DOHH2 (cell line): ENCODE results near the gene UGCG.

Experiments used
- H3F3A ChIP-seq: fragments of 200-600 bp; sonication (generic), shearing (Covaris generic); 2 replicates; pipeline ENCODE4 v1.6.0; 2016; ENCODE audit warnings: antibody characterized with exemption, mild to moderate bottlenecking; ENCODE audit not compliant: control insufficient read depth, insufficient read depth
- H3K27ac ChIP-seq: fragments of 200-600 bp; sonication (generic); 2 replicates; pipeline ENCODE4 v1.5.1; 2014; ENCODE audit warnings: low read depth, mild to moderate bottlenecking, low read length, moderate library complexity
- H3K27me3 ChIP-seq: fragments of 200-600 bp; sonication (generic); 2 replicates; pipeline ENCODE4 v1.6.1; 2014; ENCODE audit warnings: mild to moderate bottlenecking, low read length, mixed read lengths; ENCODE audit not compliant: control insufficient read depth
- H3K36me3 ChIP-seq: fragments of 200-600 bp; sonication (generic); 2 replicates; pipeline ENCODE4 v1.6.1; 2014; ENCODE audit warnings: mild to moderate bottlenecking, low read length, moderate library complexity, mixed read lengths; ENCODE audit not compliant: control insufficient read depth
- H3K4me1 ChIP-seq: fragments of 200-600 bp; sonication (generic); 2 replicates; pipeline ENCODE4 v1.6.1; 2014; ENCODE audit warnings: mild to moderate bottlenecking, low read length, mixed read lengths; ENCODE audit not compliant: control insufficient read depth
- H3K4me2 ChIP-seq: fragments of 200-600 bp; sonication (generic); 2 replicates; pipeline ENCODE4 v1.6.0; 2014; ENCODE audit warnings: mild to moderate bottlenecking, low read length, moderate library complexity
- H3K4me3 ChIP-seq: fragments of 200-600 bp; sonication (generic); 2 replicates; pipeline ENCODE4 v1.5.1; 2014; ENCODE audit warnings: mild to moderate bottlenecking, low read length, mixed read lengths
- H3K79me2 ChIP-seq: fragments of 200-600 bp; sonication (generic); 2 replicates; pipeline ENCODE4 v1.6.1; 2014; ENCODE audit warnings: mild to moderate bottlenecking, low read length, mixed read lengths; ENCODE audit not compliant: control insufficient read depth
- H3K9me2 ChIP-seq: fragments of 200-600 bp; sonication (generic); replicated peaks from 2 replicates; pipeline ENCODE4 v1.6.1; 2014; ENCODE audit warnings: mild to moderate bottlenecking, low read length, mixed read lengths; ENCODE audit not compliant: control insufficient read depth
- H3K9me3 ChIP-seq: fragments of 200-600 bp; sonication (generic); 2 replicates; pipeline ENCODE4 v1.6.1; 2014; ENCODE audit warnings: antibody characterized with exemption, low read length, mixed read lengths; ENCODE audit not compliant: control insufficient read depth, insufficient read depth
- H4K20me1 ChIP-seq: fragments of 200-600 bp; sonication (generic); 2 replicates; pipeline ENCODE4 v1.6.0; 2014; ENCODE audit warnings: low read depth, mild to moderate bottlenecking, antibody characterized with exemption, low read length, moderate library complexity; ENCODE audit not compliant: control insufficient read depth, insufficient read depth
- EZH2phosphoT487 ChIP-seq: fragments of 200-600 bp; sonication (generic); IDR thresholded peaks from 2 replicates; pipeline ENCODE4 v1.6.1; 2017; ENCODE audit warnings: borderline replicate concordance, mild to moderate bottlenecking, antibody characterized with exemption, low read length, moderate library complexity, mixed read lengths
- TF ChIP-seq, protein P1 (sequence below): fragments of 200-600 bp; sonication (generic); IDR thresholded peaks from one replicate; pipeline ENCODE4 v1.5.1; 2014; ENCODE audit warnings: antibody characterized with exemption, mild to moderate bottlenecking, low read depth, low read length; ENCODE audit not compliant: poor library complexity, severe bottlenecking

Gene UGCG

DNA sequence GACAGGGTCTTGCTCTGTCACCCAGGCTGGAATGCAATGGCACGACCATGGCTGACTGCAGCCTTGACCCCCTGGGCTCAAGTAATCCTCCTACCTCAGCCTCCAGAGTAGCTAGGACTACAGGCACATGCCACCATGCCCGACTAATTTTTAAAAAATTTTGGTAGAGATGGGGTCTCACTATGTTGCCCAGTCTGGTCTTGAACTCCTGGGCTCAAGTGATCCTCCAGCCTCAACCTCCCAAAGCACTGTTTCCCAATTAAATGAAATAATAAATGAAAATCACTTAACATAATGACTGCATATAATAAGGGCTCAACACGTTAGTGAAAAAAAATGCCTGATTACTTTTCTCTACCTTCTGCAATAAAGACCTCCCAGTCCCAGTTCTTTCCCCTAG lies 71.0 kb downstream of the UGCG start:
- Histone ChIP-seq H4K20me1 (no peaks in the 10 kb centered on the region), H3K4me2 (no peak overlapping the region), H3K79me2 (no peaks in the 10 kb centered on the region), H3K27me3 (no peaks in the 10 kb centered on the region), H3K4me3 (no peak overlapping the region), H3K4me1 (no peaks in the 10 kb centered on the region), H3K9me2 (no peaks in the 10 kb centered on the region), H3K36me3 (no peaks in the 10 kb centered on the region), H3K9me3 (no peaks in the 10 kb centered on the region), H3K27ac (no peak overlapping the region), H3F3A (no peaks in the 10 kb centered on the region)
- TF ChIP-seq, protein P1, sequence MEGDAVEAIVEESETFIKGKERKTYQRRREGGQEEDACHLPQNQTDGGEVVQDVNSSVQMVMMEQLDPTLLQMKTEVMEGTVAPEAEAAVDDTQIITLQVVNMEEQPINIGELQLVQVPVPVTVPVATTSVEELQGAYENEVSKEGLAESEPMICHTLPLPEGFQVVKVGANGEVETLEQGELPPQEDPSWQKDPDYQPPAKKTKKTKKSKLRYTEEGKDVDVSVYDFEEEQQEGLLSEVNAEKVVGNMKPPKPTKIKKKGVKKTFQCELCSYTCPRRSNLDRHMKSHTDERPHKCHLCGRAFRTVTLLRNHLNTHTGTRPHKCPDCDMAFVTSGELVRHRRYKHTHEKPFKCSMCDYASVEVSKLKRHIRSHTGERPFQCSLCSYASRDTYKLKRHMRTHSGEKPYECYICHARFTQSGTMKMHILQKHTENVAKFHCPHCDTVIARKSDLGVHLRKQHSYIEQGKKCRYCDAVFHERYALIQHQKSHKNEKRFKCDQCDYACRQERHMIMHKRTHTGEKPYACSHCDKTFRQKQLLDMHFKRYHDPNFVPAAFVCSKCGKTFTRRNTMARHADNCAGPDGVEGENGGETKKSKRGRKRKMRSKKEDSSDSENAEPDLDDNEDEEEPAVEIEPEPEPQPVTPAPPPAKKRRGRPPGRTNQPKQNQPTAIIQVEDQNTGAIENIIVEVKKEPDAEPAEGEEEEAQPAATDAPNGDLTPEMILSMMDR: no peak
- no peak for TF ChIP-seq EZH2phosphoT487

DNA sequence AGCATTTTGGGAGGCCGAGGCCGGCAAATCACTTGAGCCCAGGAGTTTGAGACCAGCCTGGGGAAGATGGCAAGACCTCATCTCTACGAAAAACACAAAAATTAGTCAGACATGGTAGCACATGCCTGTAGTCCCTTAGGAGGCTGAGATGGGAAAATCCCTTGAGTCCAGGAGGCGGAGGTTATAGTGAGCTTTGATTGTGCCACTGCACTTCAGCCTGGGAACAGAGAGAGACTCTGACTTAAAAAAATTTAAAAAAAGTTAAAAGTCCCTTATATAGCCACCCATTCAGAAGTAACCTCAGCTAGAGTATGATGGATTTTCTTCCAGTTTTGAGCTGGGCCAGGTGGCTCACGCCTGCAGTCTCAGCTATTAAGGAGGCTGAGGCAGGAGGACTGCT lies 72.4 kb downstream of the UGCG start:
- H3K27me3 ChIP-seq: no peaks in the 10 kb centered on the region
- TF ChIP-seq, protein P1: no peak
- TF ChIP-seq EZH2phosphoT487: no peak
- H3F3A ChIP-seq: no peaks in the 10 kb centered on the region
- H3K27ac ChIP-seq: no peak overlapping the region
- no peaks in the 10 kb centered on the region for H3K36me3 ChIP-seq
- H3K79me2 ChIP-seq: no peaks in the 10 kb centered on the region
- H3K9me2 ChIP-seq: no peaks in the 10 kb centered on the region
- H3K9me3 ChIP-seq: no peaks in the 10 kb centered on the region
- no peak overlapping the region for H3K4me2 ChIP-seq
- H4K20me1 ChIP-seq: no peaks in the 10 kb centered on the region
- no peaks in the 10 kb centered on the region for H3K4me1 ChIP-seq
- H3K4me3 ChIP-seq: no peak overlapping the region

- Histone ChIP-seq H3K4me1 (no peaks in the 10 kb centered on the region), H4K20me1 (no peaks in the 10 kb centered on the region)
Measured at GRCh38 chr9:111969622-111970021, 73.0 kb downstream of the UGCG start.

More at GRCh38 chr9:111969622-111970021, 73.0 kb downstream of the UGCG start:
- H3F3A ChIP-seq: no peaks in the 10 kb centered on the region
- H3K27ac ChIP-seq: no peak overlapping the region
- no peak overlapping the region for H3K4me3 ChIP-seq
- no peaks in the 10 kb centered on the region for H3K27me3 ChIP-seq
- H3K79me2 ChIP-seq: no peaks in the 10 kb centered on the region
- H3K9me2 ChIP-seq: no peaks in the 10 kb centered on the region
- TF ChIP-seq, protein P1: no peak
- no peak for TF ChIP-seq EZH2phosphoT487
- H3K4me2 ChIP-seq: no peak overlapping the region
- H3K36me3 ChIP-seq: no peaks in the 10 kb centered on the region
- H3K9me3 ChIP-seq: no peaks in the 10 kb centered on the region
